H1 (cell line): ENCODE measurements around the gene CKLF. TPM values are rescaled to one million over a fixed set of nuclear protein-coding genes. Genes with fewer than 3 reads are reported as not detected.

Experiments
- CTCF ChIA-PET: fragments of 300-600 bp; sonication (Branson Sonifier 250); formaldehyde crosslinking; loops from one replicate; lab custom pipeline; 2021; ENCODE audit not compliant: partially characterized antibody; lab: Charles Lee
- POLR2A ChIA-PET: fragments of 300-600 bp; sonication (Branson Sonifier 250); formaldehyde crosslinking; loops from one replicate; lab custom pipeline; 2021; ENCODE audit warnings: inconsistent platforms; ENCODE audit not compliant: partially characterized antibody; lab: Charles Lee
- DNase-seq, 2 experiments: peaks; one replicate each; pipeline versions ENCODE4 v3.0.0 to v3.0.0-alpha.2; 2010 to 2022; ENCODE audit warnings: low spot score in 2 of 2, low read depth in 1 of 2, mixed read lengths in 1 of 2
- FAIRE-seq: peaks from 2 replicates; lab custom pipeline; 2011; peaks lifted over from hg19 to GRCh38; lab: Jason Lieb, UNC
- H2AFZ ChIP-seq: 2 replicates; pipeline ENCODE4 v1.8.1; 2012; ENCODE audit warnings: low read length, inconsistent platforms
- H2AK5ac ChIP-seq: 2 replicates; pipeline ENCODE4 v1.6.1; 2013; ENCODE audit warnings: low read depth, low read length
- H2BK120ac ChIP-seq: replicated peaks from 2 replicates; pipeline ENCODE3; 2013; ENCODE audit warnings: low read depth, low read length, inconsistent platforms
- H2BK12ac ChIP-seq: 2 replicates; pipeline ENCODE4 v1.6.1; 2013; ENCODE audit warnings: low read depth, low read length
- H2BK15ac ChIP-seq: 2 replicates; pipeline ENCODE4 v1.6.1; 2013; ENCODE audit warnings: low read length
- H2BK20ac ChIP-seq: 2 replicates; pipeline ENCODE4 v1.6.1; 2013; ENCODE audit warnings: low read length
- H2BK5ac ChIP-seq: 2 replicates; pipeline ENCODE4 v1.6.1; 2013; ENCODE audit warnings: low read depth, low read length
- H3K14ac ChIP-seq: 2 replicates; pipeline ENCODE4 v1.6.1; 2013; ENCODE audit warnings: inconsistent platforms; ENCODE audit not compliant: insufficient read length
- H3K18ac ChIP-seq: 2 replicates; pipeline ENCODE4 v1.6.1; 2013; ENCODE audit warnings: low read length; ENCODE audit errors: extremely low read depth
- H3K23ac ChIP-seq: 2 replicates; pipeline ENCODE4 v1.6.1; 2013; ENCODE audit warnings: inconsistent platforms; ENCODE audit not compliant: insufficient read length
- H3K23me2 ChIP-seq: 2 replicates; pipeline ENCODE4 v1.6.1; 2013; ENCODE audit warnings: low read depth, low read length
- H3K27ac ChIP-seq: 2 replicates; pipeline ENCODE4 v1.6.1; 2011; ENCODE audit warnings: low read depth, low read length, inconsistent platforms
- H3K27me3 ChIP-seq, 4 experiments: replicated peaks in 1 of 4; 1 replicate in 1 of 4; 2 replicates in 3 of 4; pipeline versions ENCODE4 v1.6.1 to v1.8.1; 2011 to 2013; ENCODE audit warnings: low read length in 3 of 4, mild to moderate bottlenecking in 3 of 4, inconsistent platforms in 2 of 4, mixed read lengths in 2 of 4, moderate library complexity in 1 of 4; ENCODE audit not compliant: control insufficient read depth in 3 of 4, insufficient read depth in 3 of 4; ENCODE audit errors: extremely low read depth in 1 of 4
- H3K36me3 ChIP-seq, 4 experiments: 2 replicates each; pipeline versions ENCODE4 v1.6.1 to v1.8.1; 2011 to 2013; ENCODE audit warnings: mild to moderate bottlenecking in 4 of 4, low read length in 3 of 4, moderate library complexity in 2 of 4, control low read depth in 1 of 4, inconsistent platforms in 1 of 4; ENCODE audit not compliant: insufficient read depth in 4 of 4, control insufficient read depth in 2 of 4
- H3K4ac ChIP-seq: replicated peaks from 2 replicates; pipeline ENCODE3; 2013; ENCODE audit warnings: low read length, low read depth, mixed read lengths, inconsistent platforms; ENCODE audit not compliant: insufficient read length
- H3K4me1 ChIP-seq, 4 experiments: replicated peaks in 1 of 4; 1 replicate in 1 of 4; 2 replicates in 3 of 4; pipeline versions ENCODE4 v1.6.1 to v1.8.1; 2011 to 2013; ENCODE audit warnings: low read length in 3 of 4, inconsistent platforms in 2 of 4, mixed read lengths in 1 of 4; ENCODE audit not compliant: insufficient read depth in 4 of 4, control insufficient read depth in 3 of 4
- H3K4me2 ChIP-seq, 2 experiments: 2 replicates each; pipeline versions ENCODE4 v1.6.1 to v1.8.1; 2011 to 2013; ENCODE audit warnings: low read depth in 2 of 2, low read length in 2 of 2, control low read depth in 1 of 2, inconsistent platforms in 1 of 2, mild to moderate bottlenecking in 1 of 2; ENCODE audit not compliant: insufficient read depth in 1 of 2
- H3K4me3 ChIP-seq, 4 experiments: fragments of 200-600, 300-600 bp in 1 of 4; sonication (generic), shearing (Covaris generic), sonication (Bioruptor Twin) in 1 of 4; 2 replicates each; pipeline versions ENCODE4 v1.5.1 to v1.8.1; 2011 to 2016; ENCODE audit warnings: low read length in 4 of 4, low read depth in 3 of 4, control low read depth in 2 of 4, inconsistent platforms in 2 of 4, mild to moderate bottlenecking in 2 of 4, mixed read lengths in 1 of 4, moderate library complexity in 1 of 4; ENCODE audit not compliant: insufficient read depth in 2 of 4; ENCODE audit errors: extremely low read depth in 1 of 4
- H3K56ac ChIP-seq: replicated peaks from 2 replicates; pipeline ENCODE3; 2013; ENCODE audit warnings: low read depth, mild to moderate bottlenecking, mixed read lengths, low read length, inconsistent platforms; ENCODE audit not compliant: insufficient read length
- H3K79me1 ChIP-seq: 2 replicates; pipeline ENCODE4 v1.6.1; 2013; ENCODE audit warnings: low read depth, low read length, control low read depth
- H3K79me2 ChIP-seq, 2 experiments: 2 replicates each; pipeline versions ENCODE4 v1.6.1 to v1.8.1; 2012 to 2013; ENCODE audit warnings: low read length in 2 of 2, mild to moderate bottlenecking in 2 of 2, inconsistent platforms in 1 of 2; ENCODE audit not compliant: insufficient read depth in 2 of 2, control insufficient read depth in 1 of 2
- H3K9ac ChIP-seq, 4 experiments: replicated peaks in 1 of 4; 1 replicate in 1 of 4; 2 replicates in 3 of 4; pipeline versions ENCODE4 v1.6.1 to v1.8.1; 2011 to 2013; ENCODE audit warnings: low read depth in 3 of 4, low read length in 3 of 4, control low read depth in 2 of 4, mild to moderate bottlenecking in 2 of 4, moderate library complexity in 2 of 4, inconsistent platforms in 1 of 4; ENCODE audit errors: extremely low read depth in 1 of 4
- H3K9me3 ChIP-seq, 2 experiments: 2 replicates each; pipeline versions ENCODE4 v1.6.1 to v1.8.1; 2012 to 2013; ENCODE audit warnings: mild to moderate bottlenecking in 2 of 2, moderate library complexity in 2 of 2, control low read depth in 1 of 2, inconsistent platforms in 1 of 2, low read depth in 1 of 2, low read length in 1 of 2, mixed read lengths in 1 of 2; ENCODE audit not compliant: insufficient read depth in 2 of 2
- H4K20me1 ChIP-seq, 2 experiments: replicated peaks in 1 of 2; 2 replicates each; pipeline versions ENCODE3 to v1.8.1; 2011 to 2013; ENCODE audit warnings: inconsistent platforms in 2 of 2, low read length in 2 of 2, mild to moderate bottlenecking in 1 of 2; ENCODE audit not compliant: insufficient read depth in 2 of 2, control insufficient read depth in 1 of 2
- H4K5ac ChIP-seq: 2 replicates; pipeline ENCODE4 v1.6.1; 2013; ENCODE audit warnings: low read length, low read depth, mixed read lengths, inconsistent platforms; ENCODE audit not compliant: insufficient read length
- H4K8ac ChIP-seq: 2 replicates; pipeline ENCODE4 v1.8.0; 2013; ENCODE audit warnings: mild to moderate bottlenecking, moderate library complexity, low read length, inconsistent platforms; ENCODE audit not compliant: insufficient read depth; ENCODE audit errors: extremely low read depth
- H4K91ac ChIP-seq: replicated peaks from 2 replicates; pipeline ENCODE3; 2013; ENCODE audit warnings: low read length, mixed read lengths, inconsistent platforms; ENCODE audit not compliant: insufficient read length
- CBX5 ChIP-seq: fragments of 300-800, 300-1000 bp; sonication (generic); IDR thresholded peaks from 2 replicates; pipeline ENCODE4 v1.7.1; 2016; ENCODE audit warnings: antibody characterized with exemption, low read length, low read depth
- CTCF ChIP-seq, 3 experiments: IDR thresholded peaks; 1 replicate in 2 of 3; 2 replicates in 1 of 3; pipeline versions ENCODE4 v1.5.1 to v1.6.1; 2011; ENCODE audit warnings: low read length in 3 of 3, mild to moderate bottlenecking in 3 of 3, inconsistent platforms in 2 of 3, low read depth in 1 of 3, moderate library complexity in 1 of 3; ENCODE audit not compliant: insufficient read depth in 1 of 3; ENCODE audit errors: control extremely low read depth in 1 of 3
- NANOG ChIP-seq: IDR thresholded peaks from 2 replicates; pipeline ENCODE4 v1.6.1; 2011; ENCODE audit warnings: low read length, low read depth, mild to moderate bottlenecking, inconsistent platforms; ENCODE audit not compliant: insufficient read depth, poor library complexity, severe bottlenecking
- WGBS, 2 experiments: shearing (Covaris generic) in 1 of 2; methylation state at CpG; one replicate each; pipeline versions ENCODE4 v1.1.6 to v1.1.7; 2013 to 2015; ENCODE audit warnings: low lambda C conversion rate in 2 of 2, mixed read lengths in 2 of 2, inconsistent platforms in 1 of 2, low coverage in 1 of 2, missing lambda C conversion rate in 1 of 2; ENCODE audit not compliant: insufficient replicate concordance in 2 of 2, insufficient coverage in 1 of 2, insufficient read length in 1 of 2; ENCODE audit errors: extremely low coverage in 1 of 2, missing lambda C conversion rate in 1 of 2; 5-methylcytosine and 5-hydroxymethylcytosine counted together
- polyA plus RNA-seq, 7 experiments: library from polyadenylated mRNA; depleted of rRNA in 3 of 7; stranded (reverse) in 5 of 7; unstranded in 2 of 7; fragments of >200 nt in 5 of 7; fragments of 200-250 nt in 2 of 7; gene quantifications; 1 replicate in 5 of 7; 2 replicates in 1 of 7; 4 replicates in 1 of 7; pipeline versions ENCODE4 v1.2.1 to v1.2.3, GENCODE V29; 2011 to 2013; ENCODE audit warnings: missing spikeins in 2 of 7, mixed read lengths in 2 of 7
- total RNA-seq: library from RNA; stranded (reverse); fragmentation: NEBNext Ultra II Directional; extraction: Animal tissue kit (Norgen Biotek cat#: 25700); gene quantifications from 2 replicates; pipeline ENCODE4 v1.2.1, GENCODE V29; 2021

CKLF gene
- total and polyA plus RNA-seq, 2 of the 8 experiments (the other 6 are each of a cell fraction or from before 2014, with no cell fraction given), result 21.1 to 63.5 TPM

DNA sequence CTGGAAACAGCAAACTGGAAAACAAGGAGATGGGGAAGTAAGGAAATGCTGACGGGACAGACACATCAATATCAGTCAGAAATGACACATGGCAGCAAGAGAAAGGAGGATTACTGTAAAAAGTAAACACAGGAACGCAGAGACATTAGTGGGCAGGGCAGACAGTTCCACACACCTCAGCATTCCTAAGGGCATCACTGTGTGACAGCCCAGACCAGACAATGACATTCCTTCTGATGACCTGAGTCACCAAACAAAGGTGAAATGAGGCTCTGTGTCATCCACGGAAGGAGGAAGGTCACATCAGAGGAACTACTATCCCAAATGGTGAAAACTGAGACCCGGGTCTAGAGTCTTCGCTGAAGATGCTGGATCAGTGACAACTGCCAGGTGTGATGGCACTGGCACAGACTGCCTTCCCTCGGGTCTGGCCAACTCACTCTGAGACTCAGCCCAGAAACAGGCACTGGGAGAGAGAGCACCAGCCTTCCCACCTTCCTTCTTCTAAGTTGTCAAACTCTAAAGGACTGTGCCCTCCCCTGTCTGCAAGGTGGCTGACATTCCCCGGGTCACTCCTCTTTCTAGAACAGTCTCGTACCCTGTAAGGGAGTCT, 39.2 kb upstream of the CKLF start:
- DNase-seq (no peak), FAIRE-seq (no peak)
- Histone ChIP-seq H3K4me3 (no peak overlapping the region), H3K4me1 (peaks cover 8 to 27% (median 15%) of the 10 kb centered on the region in 4 experiments; a peak in 6 of 7 replicates), H3K27me3 (no peaks in the 10 kb centered on the region), H2BK20ac (peak overlapping the region; percentile 67), H3K79me1 (no peaks in the 10 kb centered on the region), H3K14ac (no peak overlapping the region), H3K36me3 (no peaks in the 10 kb centered on the region), H4K8ac (no peak overlapping the region), H3K18ac (peak overlapping the region; percentile 15; the same call in 1 of the 2 replicates), H2BK5ac (no peak overlapping the region), H4K20me1 (no peaks in the 10 kb centered on the region), H4K5ac (no peak overlapping the region), H2BK12ac (0 out of 2 replicates have a peak overlapping the region, but pooled peaks have one; percentile 70), H3K27ac (no peak overlapping the region), H3K79me2 (no peaks in the 10 kb centered on the region), H2BK15ac (peak overlapping the region; percentile 88), H3K4me2 (no peak overlapping the region), H3K23ac (no peak overlapping the region), H4K91ac (no peak overlapping the region), H3K9ac (no peak overlapping the region), H2BK120ac (no peak overlapping the region), H3K4ac (no peak overlapping the region), H2AFZ (no peak overlapping the region), H3K56ac (no peak overlapping the region), H2AK5ac (peak overlapping the region; percentile 96; the same call in 1 of the 2 replicates), H3K9me3 (no peaks in the 10 kb centered on the region), H3K23me2 (no peaks in the 10 kb centered on the region)
- ChIA-PET POLR2A (no interaction called here), CTCF (interaction anchor here (0.9 to 1.2 kb wide), 2 partner anchors 37 to 108 kb away, joined by 3 read pairs; no protein-coding TSS in a partner anchor)
- WGBS, 2 experiments, result 87% methylated on average over 8 of the region's 8 CpGs; no CpG with 5 or more reads in 1 of the 2 experiments
- no peak for TF ChIP-seq CTCF (IDR thresholded peaks at IDR 0.05; ENCODE audit: control extremely low read depth in 1 of 3, insufficient read depth in 1 of 3, low read depth in 1 of 3, low read length in 3 of 3)
- no peak for TF ChIP-seq CBX5
- TF ChIP-seq NANOG, result no peak
